Liver (tissue), 3 donors: ENCODE results near the gene KCNG1.

ENCODE experiments used
- JUND ChIP-seq, 2 donors: IDR thresholded peaks; 2 replicates each; pipeline ENCODE4 v1.6.1; 2016; ENCODE audit warnings: antibody characterized with exemption in 2 of 2
- TF ChIP-seq, protein P1 (sequence below): IDR thresholded peaks from 2 replicates; pipeline ENCODE4 v1.6.1; 2016; ENCODE audit warnings: antibody characterized with exemption
- TF ChIP-seq, protein P2 (sequence below): IDR thresholded peaks from 2 replicates; pipeline ENCODE4 v1.6.1; 2016; ENCODE audit warnings: antibody characterized with exemption
- TF ChIP-seq, protein P3 (sequence below): fragments of 150-350 bp; IDR thresholded peaks from 2 replicates; pipeline ENCODE4 v1.5.1; 2017; ENCODE audit warnings: improper control_type of control experiment, low read depth, low read length; ENCODE audit not compliant: missing input control
- TF ChIP-seq, protein P4 (sequence below): IDR thresholded peaks from 2 replicates; pipeline ENCODE4 v1.6.1; 2016; ENCODE audit warnings: antibody characterized with exemption, mild to moderate bottlenecking
- donor health status: healthy.
- donor health status: healthy.

DNA sequence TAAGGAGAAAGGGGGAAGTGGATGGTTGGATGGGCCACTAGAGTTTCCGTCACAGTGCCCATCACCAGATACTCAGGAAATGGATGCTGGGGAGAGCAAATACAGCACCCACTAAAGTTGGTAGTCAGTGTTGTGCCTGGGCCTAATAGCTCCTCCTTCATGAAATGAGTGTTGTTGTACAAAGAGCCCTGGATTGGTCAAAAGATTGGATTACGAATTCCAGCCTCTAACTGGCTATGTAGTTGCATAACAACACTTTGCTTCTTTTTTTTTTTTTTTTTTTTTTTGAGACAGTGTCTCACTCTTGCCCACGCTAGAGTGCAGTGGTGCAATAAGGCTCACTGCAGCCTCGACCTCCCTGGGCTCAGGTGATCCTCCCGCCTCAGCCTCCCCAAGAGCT lies 27.4 kb downstream of the KCNG1 start:
- TF ChIP-seq, protein P1, sequence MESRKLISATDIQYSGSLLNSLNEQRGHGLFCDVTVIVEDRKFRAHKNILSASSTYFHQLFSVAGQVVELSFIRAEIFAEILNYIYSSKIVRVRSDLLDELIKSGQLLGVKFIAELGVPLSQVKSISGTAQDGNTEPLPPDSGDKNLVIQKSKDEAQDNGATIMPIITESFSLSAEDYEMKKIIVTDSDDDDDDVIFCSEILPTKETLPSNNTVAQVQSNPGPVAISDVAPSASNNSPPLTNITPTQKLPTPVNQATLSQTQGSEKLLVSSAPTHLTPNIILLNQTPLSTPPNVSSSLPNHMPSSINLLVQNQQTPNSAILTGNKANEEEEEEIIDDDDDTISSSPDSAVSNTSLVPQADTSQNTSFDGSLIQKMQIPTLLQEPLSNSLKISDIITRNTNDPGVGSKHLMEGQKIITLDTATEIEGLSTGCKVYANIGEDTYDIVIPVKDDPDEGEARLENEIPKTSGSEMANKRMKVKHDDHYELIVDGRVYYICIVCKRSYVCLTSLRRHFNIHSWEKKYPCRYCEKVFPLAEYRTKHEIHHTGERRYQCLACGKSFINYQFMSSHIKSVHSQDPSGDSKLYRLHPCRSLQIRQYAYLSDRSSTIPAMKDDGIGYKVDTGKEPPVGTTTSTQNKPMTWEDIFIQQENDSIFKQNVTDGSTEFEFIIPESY = no peak
- TF ChIP-seq JUND (IDR thresholded peaks at IDR 0.05) = no peak
- TF ChIP-seq, protein P2, sequence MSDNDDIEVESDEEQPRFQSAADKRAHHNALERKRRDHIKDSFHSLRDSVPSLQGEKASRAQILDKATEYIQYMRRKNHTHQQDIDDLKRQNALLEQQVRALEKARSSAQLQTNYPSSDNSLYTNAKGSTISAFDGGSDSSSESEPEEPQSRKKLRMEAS = no peak
- TF ChIP-seq, protein P3, sequence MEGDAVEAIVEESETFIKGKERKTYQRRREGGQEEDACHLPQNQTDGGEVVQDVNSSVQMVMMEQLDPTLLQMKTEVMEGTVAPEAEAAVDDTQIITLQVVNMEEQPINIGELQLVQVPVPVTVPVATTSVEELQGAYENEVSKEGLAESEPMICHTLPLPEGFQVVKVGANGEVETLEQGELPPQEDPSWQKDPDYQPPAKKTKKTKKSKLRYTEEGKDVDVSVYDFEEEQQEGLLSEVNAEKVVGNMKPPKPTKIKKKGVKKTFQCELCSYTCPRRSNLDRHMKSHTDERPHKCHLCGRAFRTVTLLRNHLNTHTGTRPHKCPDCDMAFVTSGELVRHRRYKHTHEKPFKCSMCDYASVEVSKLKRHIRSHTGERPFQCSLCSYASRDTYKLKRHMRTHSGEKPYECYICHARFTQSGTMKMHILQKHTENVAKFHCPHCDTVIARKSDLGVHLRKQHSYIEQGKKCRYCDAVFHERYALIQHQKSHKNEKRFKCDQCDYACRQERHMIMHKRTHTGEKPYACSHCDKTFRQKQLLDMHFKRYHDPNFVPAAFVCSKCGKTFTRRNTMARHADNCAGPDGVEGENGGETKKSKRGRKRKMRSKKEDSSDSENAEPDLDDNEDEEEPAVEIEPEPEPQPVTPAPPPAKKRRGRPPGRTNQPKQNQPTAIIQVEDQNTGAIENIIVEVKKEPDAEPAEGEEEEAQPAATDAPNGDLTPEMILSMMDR = no peak
- TF ChIP-seq, protein P4, sequence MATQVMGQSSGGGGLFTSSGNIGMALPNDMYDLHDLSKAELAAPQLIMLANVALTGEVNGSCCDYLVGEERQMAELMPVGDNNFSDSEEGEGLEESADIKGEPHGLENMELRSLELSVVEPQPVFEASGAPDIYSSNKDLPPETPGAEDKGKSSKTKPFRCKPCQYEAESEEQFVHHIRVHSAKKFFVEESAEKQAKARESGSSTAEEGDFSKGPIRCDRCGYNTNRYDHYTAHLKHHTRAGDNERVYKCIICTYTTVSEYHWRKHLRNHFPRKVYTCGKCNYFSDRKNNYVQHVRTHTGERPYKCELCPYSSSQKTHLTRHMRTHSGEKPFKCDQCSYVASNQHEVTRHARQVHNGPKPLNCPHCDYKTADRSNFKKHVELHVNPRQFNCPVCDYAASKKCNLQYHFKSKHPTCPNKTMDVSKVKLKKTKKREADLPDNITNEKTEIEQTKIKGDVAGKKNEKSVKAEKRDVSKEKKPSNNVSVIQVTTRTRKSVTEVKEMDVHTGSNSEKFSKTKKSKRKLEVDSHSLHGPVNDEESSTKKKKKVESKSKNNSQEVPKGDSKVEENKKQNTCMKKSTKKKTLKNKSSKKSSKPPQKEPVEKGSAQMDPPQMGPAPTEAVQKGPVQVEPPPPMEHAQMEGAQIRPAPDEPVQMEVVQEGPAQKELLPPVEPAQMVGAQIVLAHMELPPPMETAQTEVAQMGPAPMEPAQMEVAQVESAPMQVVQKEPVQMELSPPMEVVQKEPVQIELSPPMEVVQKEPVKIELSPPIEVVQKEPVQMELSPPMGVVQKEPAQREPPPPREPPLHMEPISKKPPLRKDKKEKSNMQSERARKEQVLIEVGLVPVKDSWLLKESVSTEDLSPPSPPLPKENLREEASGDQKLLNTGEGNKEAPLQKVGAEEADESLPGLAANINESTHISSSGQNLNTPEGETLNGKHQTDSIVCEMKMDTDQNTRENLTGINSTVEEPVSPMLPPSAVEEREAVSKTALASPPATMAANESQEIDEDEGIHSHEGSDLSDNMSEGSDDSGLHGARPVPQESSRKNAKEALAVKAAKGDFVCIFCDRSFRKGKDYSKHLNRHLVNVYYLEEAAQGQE = no peak
